Right atrium auricular region (tissue), 2 donors: ENCODE results near the gene FAM53A. TPM values are rescaled to one million over a fixed set of nuclear protein-coding genes. Genes with fewer than 3 reads are reported as not detected.

ENCODE experiments used
- DNase-seq: peaks from one replicate; pipeline ENCODE4 v3.0.0-alpha.2; 2019; ENCODE audit warnings: low spot score
- H3K27ac ChIP-seq, 2 donors: fragments of 200-600 bp; sonication (generic); 1 replicate in 1 of 2; 2 replicates in 1 of 2; pipeline ENCODE4 v1.5.1; 2016 to 2019
- H3K27me3 ChIP-seq, 2 donors: fragments of 200-600 bp; sonication (generic); one replicate each; pipeline versions ENCODE4 v1.5.1 to v1.6.0; 2017 to 2019
- H3K36me3 ChIP-seq: fragments of 200-600 bp; sonication (generic); one replicate; pipeline ENCODE4 v1.5.1; 2016
- H3K4me1 ChIP-seq, 2 donors: fragments of 200-600 bp; sonication (generic); one replicate each; pipeline versions ENCODE4 v1.5.1 to v1.6.0; 2017 to 2019
- H3K4me3 ChIP-seq, 2 donors: fragments of 200-600 bp; sonication (generic); 1 replicate in 1 of 2; 2 replicates in 1 of 2; pipeline ENCODE4 v1.5.1; 2017 to 2019; ENCODE audit warnings: mild to moderate bottlenecking in 1 of 2, moderate library complexity in 1 of 2
- H3K9me3 ChIP-seq, 2 donors: fragments of 200-600 bp; sonication (generic); one replicate each; pipeline ENCODE4 v1.5.1; 2019
- CTCF ChIP-seq, 2 donors: fragments of 200-600 bp; sonication (generic); IDR thresholded peaks; one replicate each; pipeline ENCODE4 v1.5.1; 2019; ENCODE audit warnings: antibody characterized with exemption in 2 of 2
- total RNA-seq, 2 donors: library from RNA; depleted of rRNA; stranded (reverse); fragments of >200 nt; gene quantifications; one replicate each; pipeline ENCODE4 v1.1.0, GENCODE V29; 2016

Gene FAM53A
- total RNA-seq, 2 donors from 2014 or later = 1.0 to 1.9 TPM

GRCh38 chr4:1691737-1692373 is 7.7 kb upstream of the FAM53A start:
- Histone ChIP-seq H3K27me3 (no peaks in the 10 kb centered on the region), H3K4me1 (no peaks in the 10 kb centered on the region), H3K4me3 (no peak overlapping the region), H3K36me3 (peaks cover 66% of the 10 kb centered on the region), H3K27ac (no peak overlapping the region), H3K9me3 (no peaks in the 10 kb centered on the region)
- DNase-seq = no peak
- no peak for TF ChIP-seq CTCF (IDR thresholded peaks at IDR 0.05)

- DNase-seq = no peak
- Histone ChIP-seq H3K27ac (no peak overlapping the region), H3K4me3 (no peak overlapping the region), H3K4me1 (no peaks in the 10 kb centered on the region), H3K9me3 (no peaks in the 10 kb centered on the region), H3K27me3 (no peaks in the 10 kb centered on the region), H3K36me3 (peaks cover 54% of the 10 kb centered on the region)
- TF ChIP-seq CTCF (IDR thresholded peaks at IDR 0.05) = no peak
Measured at GRCh38 chr4:1690698-1691097, 6.6 kb upstream of the FAM53A start.

- Histone ChIP-seq H3K4me1 (peaks cover 0 to 14% of the 10 kb centered on the region in 2 donors), H3K27me3 (no peaks in the 10 kb centered on the region), H3K36me3 (peaks cover 12% of the 10 kb centered on the region), H3K4me3 (no peak overlapping the region), H3K9me3 (no peaks in the 10 kb centered on the region), H3K27ac (no peak overlapping the region)
- DNase-seq = no peak
- TF ChIP-seq CTCF (IDR thresholded peaks at IDR 0.05) = no peak
Measured at GRCh38 chr4:1686440-1687036, 2.4 kb upstream of the FAM53A start.

- H3K27ac ChIP-seq = peak overlapping the region in 1 of 2 donors; percentile 35
- peaks cover 0 to 14% of the 10 kb centered on the region in 2 donors for H3K4me1 ChIP-seq
- DNase-seq = no peak
- H3K4me3 ChIP-seq = no peak overlapping the region
- no peak for TF ChIP-seq CTCF (IDR thresholded peaks at IDR 0.05)
- H3K27me3 ChIP-seq = no peaks in the 10 kb centered on the region
- no peaks in the 10 kb centered on the region for H3K9me3 ChIP-seq
- peaks cover 2% of the 10 kb centered on the region for H3K36me3 ChIP-seq
Measured at GRCh38 chr4:1685235-1686150, 1.4 kb upstream of the FAM53A start.

GRCh38 chr4:1684506-1685234 is 557 bp upstream of the FAM53A start:
- DNase-seq = no peak
- Histone ChIP-seq H3K9me3 (no peaks in the 10 kb centered on the region), H3K4me3 (peak overlapping the region; percentile 42 to 77), H3K27ac (peak overlapping the region; percentile 72), H3K4me1 (peaks cover 0 to 14% of the 10 kb centered on the region in 2 donors), H3K27me3 (no peaks in the 10 kb centered on the region), H3K36me3 (no peaks in the 10 kb centered on the region)
- TF ChIP-seq CTCF (IDR thresholded peaks at IDR 0.05) = no peak
